HG02981 (cell line): Measurements from ENCODE around the gene ZFP57.

Source experiments
- ATAC-seq: cut with Tn5 transposase; IDR thresholded peaks from one replicate; pipeline ENCODE4 v1.9.1; 2021; ENCODE audit warnings: mild to moderate bottlenecking, moderate library complexity; ENCODE audit not compliant: unreplicated experiment

ZFP57 gene

GRCh38 chr6:29626948-29627754, 53.8 kb downstream of the ZFP57 start:
- no peak for ATAC-seq

GRCh38 chr6:29625337-29625930, 55.5 kb downstream of the ZFP57 start:
- ATAC-seq, result no peak

GRCh38 chr6:29624520-29624961, 56.4 kb downstream of the ZFP57 start:
- ATAC-seq, result no peak
